NCI-H146 treated with DMSO at 0.1 percent for 48 hours (cell line): Measurements from ENCODE around the gene GFRA3.
"Not testable (repeated sequence)": the region's sequence is repeated elsewhere in the genome, so short reads cannot be mapped to it uniquely, and the experiment has no call there.

Source experiments
- DNase-seq: peaks from one replicate; lab custom pipeline; 2025; ENCODE audit not compliant: unreplicated experiment; lab: John Stamatoyannopoulos, UW

Gene GFRA3

GRCh38 chr5:138274189-138274853 is at the start of gene GFRA3:
Gene GFRA3, minus strand, starts transcription at chr5:138274621. Its CDS starts 197 bp downstream, at chr5:138274424.
- no peak for DNase-seq

GRCh38 chr5:138318211-138318610 is 43.8 kb upstream of the GFRA3 start:
- DNase-seq: not testable (repeated sequence)

- DNase-seq: no peak
Observed at GRCh38 chr5:138316355-138316754, 41.9 kb upstream of the GFRA3 start.

GRCh38 chr5:138315751-138316278 is 41.4 kb upstream of the GFRA3 start:
- DNase-seq: no peak

- DNase-seq: no peak
Observed at GRCh38 chr5:138305797-138306196, 31.4 kb upstream of the GFRA3 start.

GRCh38 chr5:138303372-138303771 is 29.0 kb upstream of the GFRA3 start:
- no peak for DNase-seq

GRCh38 chr5:138289296-138289695 is 14.9 kb upstream of the GFRA3 start:
- no peak for DNase-seq

- no peak for DNase-seq
Observed at GRCh38 chr5:138287246-138287645, 12.8 kb upstream of the GFRA3 start.

- DNase-seq: peak; percentile 22
Observed at GRCh38 chr5:138282920-138283742, 8.7 kb upstream of the GFRA3 start.

GRCh38 chr5:138280915-138281314 is 6.5 kb upstream of the GFRA3 start:
- no peak for DNase-seq

- peak; percentile 80 for DNase-seq
Observed at GRCh38 chr5:138276402-138277054, 2.1 kb upstream of the GFRA3 start.

- DNase-seq: no peak
Observed at GRCh38 chr5:138275895-138276294, 1.5 kb upstream of the GFRA3 start.

GRCh38 chr5:138275379-138275782 is 960 bp upstream of the GFRA3 start:
- peak; percentile 16 for DNase-seq

- no peak for DNase-seq
Observed at GRCh38 chr5:138273834-138274188, 610 bp downstream of the GFRA3 start.

GRCh38 chr5:138272681-138273080 is 1.7 kb downstream of the GFRA3 start:
- DNase-seq: no peak

- DNase-seq: no peak
Observed at GRCh38 chr5:138271281-138271680, 3.1 kb downstream of the GFRA3 start.

- no peak for DNase-seq
Observed at GRCh38 chr5:138264183-138264582, 10.2 kb downstream of the GFRA3 start.

- DNase-seq: no peak
Observed at GRCh38 chr5:138263581-138263980, 10.8 kb downstream of the GFRA3 start.

GRCh38 chr5:138258704-138259292 is 15.6 kb downstream of the GFRA3 start:
- DNase-seq: no peak

- DNase-seq: no peak
Observed at GRCh38 chr5:138257583-138257982, 16.8 kb downstream of the GFRA3 start.

GRCh38 chr5:138252944-138253343 is 21.5 kb downstream of the GFRA3 start:
- DNase-seq: no peak
